Measurements from ENCODE around the gene SPDYE3. TPM values are rescaled to one million over a fixed set of nuclear protein-coding genes. Genes with fewer than 3 reads are reported as not detected.
A peak's percentile ranks its signal among the peaks of the same experiment; 100 is the strongest.
"Not testable (repeated sequence)": the region's sequence is repeated elsewhere in the genome, so short reads cannot be mapped to it uniquely, and the experiment has no call there.

Gene SPDYE3
- total RNA-seq, 4 donors from 2014 or later, result not detected

GRCh38 chr7:100269306-100270045 is 38.0 kb upstream of the SPDYE3 start:
- H3K36me3 ChIP-seq; H3K27ac ChIP-seq (replicated peaks in 1 of 4); intact Hi-C loops (cut with DNase I); DNase-seq (ENCODE audit: extremely low spot score); H3K9me3 ChIP-seq; H3K27me3 ChIP-seq: not testable (repeated sequence)
- H3K4me3 ChIP-seq, result peak overlapping the region in 3 of 4 donors; percentile 12 to 38 (median 14)
- peaks cover 16 to 49% (median 42%) of the 10 kb centered on the region in 4 donors for H3K4me1 ChIP-seq
- 68% methylated on average over 9 of the region's 14 CpGs for WGBS

- 25% methylated on average over 13 of the region's 23 CpGs for WGBS
- H3K27me3 ChIP-seq; H3K9me3 ChIP-seq; intact Hi-C loops (cut with DNase I); H3K36me3 ChIP-seq; DNase-seq (ENCODE audit: extremely low spot score): not testable (repeated sequence)
- peaks cover 16 to 48% (median 40%) of the 10 kb centered on the region in 4 donors for H3K4me1 ChIP-seq
- peak overlapping the region; percentile 70 to 98 (median 80) for H3K4me3 ChIP-seq
- H3K27ac ChIP-seq (replicated peaks in 1 of 4), result peak overlapping the region in 3 of 4 donors; percentile 48 to 75 (median 75)
Measured at GRCh38 chr7:100270046-100270918, 37.2 kb upstream of the SPDYE3 start.

- H3K9me3 ChIP-seq; H3K27me3 ChIP-seq; intact Hi-C loops (cut with DNase I); H3K36me3 ChIP-seq; DNase-seq (ENCODE audit: extremely low spot score): not testable (repeated sequence)
- WGBS, result 2% methylated on average over 21 of the region's 29 CpGs
- Histone ChIP-seq H3K27ac (replicated peaks in 1 of 4) (peak overlapping the region; percentile 75 to 80 (median 78)), H3K4me3 (peak overlapping the region; percentile 70 to 98 (median 80)), H3K4me1 (peaks cover 9 to 44% (median 32%) of the 10 kb centered on the region in 4 donors)
Measured at GRCh38 chr7:100270941-100271593, 36.4 kb upstream of the SPDYE3 start.

DNA sequence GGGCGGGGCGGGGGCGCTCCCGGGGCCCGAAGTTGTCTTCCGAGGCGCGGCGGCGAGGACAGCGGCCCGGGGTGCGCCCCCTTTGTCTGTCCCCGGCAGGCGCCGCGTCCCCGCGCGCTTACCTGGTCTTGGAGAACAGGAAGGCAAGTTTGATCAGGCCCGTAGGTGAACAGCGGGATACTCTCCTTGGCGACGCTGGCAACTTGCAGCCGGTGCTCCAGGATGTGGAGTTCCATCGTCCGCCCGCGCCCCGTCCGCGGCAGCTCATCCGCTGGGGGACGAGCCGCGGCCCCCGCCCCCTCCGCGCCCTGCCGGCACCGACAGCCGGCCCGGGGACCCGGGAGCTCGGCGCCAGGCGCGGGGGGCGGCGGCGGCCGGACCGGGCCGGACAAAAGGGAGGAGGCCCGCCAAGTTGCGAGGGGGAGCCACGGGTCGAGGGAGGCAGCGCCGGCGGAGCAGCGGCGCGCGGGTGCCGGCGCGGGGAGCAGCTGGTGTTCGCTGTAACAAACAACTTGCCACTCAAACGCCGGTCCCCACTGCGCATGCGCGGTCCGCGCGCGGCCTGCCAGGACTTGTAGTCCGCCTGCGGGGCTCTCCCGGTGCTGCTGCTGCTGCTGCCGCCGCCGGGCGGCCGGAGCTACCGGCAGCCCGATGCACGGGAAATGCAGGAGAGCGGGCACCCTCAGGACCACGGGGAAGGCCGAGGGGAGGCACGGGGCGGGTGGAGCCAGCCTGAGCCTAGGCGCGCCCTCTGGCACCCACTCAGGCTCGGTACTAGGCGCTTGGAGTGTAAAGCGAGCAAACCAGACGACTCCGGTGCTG is 35.6 kb upstream of the SPDYE3 start:
- peak; percentile 100 for DNase-seq (ENCODE audit: extremely low spot score)
- TF ChIP-seq POLR2A (IDR thresholded peaks at IDR 0.05; ENCODE audit: low read depth) (no peak), POLR2AphosphoS5 (IDR thresholded peaks at IDR 0.05) (peak; percentile 62 to 74), CTCF (IDR thresholded peaks at IDR 0.05) (peak; percentile 35 to 54 (median 37))
- H3K4me3 ChIP-seq, result peak overlapping the region; percentile 70 to 98 (median 80)
- H3K9me3 ChIP-seq, result no peaks in the 10 kb centered on the region
- H3K36me3 ChIP-seq, result no peaks in the 10 kb centered on the region
- H3K4me1 ChIP-seq, result peaks cover 4 to 35% (median 26%) of the 10 kb centered on the region in 4 donors
- under 1% methylated on average over 31 of the region's 101 CpGs for WGBS
- H3K27ac ChIP-seq (replicated peaks in 1 of 4), result peak overlapping the region; percentile 75 to 80 (median 78)
- no peaks in the 10 kb centered on the region for H3K27me3 ChIP-seq
- intact Hi-C loops (cut with DNase I), result no loop called here

GRCh38 chr7:100272538-100272902 is 35.0 kb upstream of the SPDYE3 start:
- peak overlapping the region; percentile 70 to 98 (median 80) for H3K4me3 ChIP-seq
- H3K9me3 ChIP-seq; H3K27me3 ChIP-seq; DNase-seq (ENCODE audit: extremely low spot score); intact Hi-C loops (cut with DNase I); H3K36me3 ChIP-seq: not testable (repeated sequence)
- H3K4me1 ChIP-seq, result peaks cover 4 to 33% (median 26%) of the 10 kb centered on the region in 4 donors
- H3K27ac ChIP-seq (replicated peaks in 1 of 4), result peak overlapping the region; percentile 75 to 80 (median 78)
- 40% methylated on average over 11 of the region's 11 CpGs for WGBS

GRCh38 chr7:100275120-100275519 is 32.4 kb upstream of the SPDYE3 start:
- WGBS, result 89% methylated on average over 1 of the region's 1 CpG
- H3K27ac ChIP-seq (replicated peaks in 1 of 4), result no peak overlapping the region
- DNase-seq (ENCODE audit: extremely low spot score), result no peak
- no peak overlapping the region for H3K4me3 ChIP-seq
- no peaks in the 10 kb centered on the region for H3K9me3 ChIP-seq
- no peaks in the 10 kb centered on the region for H3K36me3 ChIP-seq
- no peaks in the 10 kb centered on the region for H3K27me3 ChIP-seq
- TF ChIP-seq POLR2A (IDR thresholded peaks at IDR 0.05; ENCODE audit: low read depth), result no peak
- no peak for TF ChIP-seq CTCF (IDR thresholded peaks at IDR 0.05)
- no peak for TF ChIP-seq POLR2AphosphoS5 (IDR thresholded peaks at IDR 0.05)
- TF ChIP-seq EP300 (IDR thresholded peaks at IDR 0.05), result no peak
- intact Hi-C loops (cut with DNase I), result no loop called here
- peaks cover 4 to 20% (median 16%) of the 10 kb centered on the region in 4 donors for H3K4me1 ChIP-seq

DNA sequence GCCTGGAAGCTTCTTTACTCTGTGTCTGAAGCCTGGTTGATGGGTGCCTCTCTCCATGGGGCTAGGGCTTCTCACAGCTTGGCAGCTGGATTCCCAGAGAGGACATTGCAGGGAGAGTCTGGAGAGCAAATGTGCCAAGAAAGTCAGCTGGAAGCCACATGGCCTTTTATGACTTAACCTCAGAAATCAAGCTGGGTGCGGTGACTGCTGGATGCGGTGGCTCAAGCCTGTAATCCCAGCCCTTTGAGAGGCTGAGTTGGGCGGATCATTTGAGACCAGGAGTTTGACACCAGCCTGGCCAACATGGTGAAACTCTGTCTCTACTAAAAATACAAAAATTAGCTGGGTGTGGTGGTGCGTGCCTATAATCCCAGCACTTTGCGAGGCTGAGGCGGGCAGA is 31.4 kb upstream of the SPDYE3 start:
- WGBS, result 94% methylated on average over 5 of the region's 6 CpGs
- intact Hi-C loops (cut with DNase I); DNase-seq (ENCODE audit: extremely low spot score); H3K4me3 ChIP-seq; H3K9me3 ChIP-seq; H3K27ac ChIP-seq (replicated peaks in 1 of 4); H3K36me3 ChIP-seq; H3K27me3 ChIP-seq: not testable (repeated sequence)
- peaks cover 4 to 11% (median 8%) of the 10 kb centered on the region in 4 donors for H3K4me1 ChIP-seq

DNA sequence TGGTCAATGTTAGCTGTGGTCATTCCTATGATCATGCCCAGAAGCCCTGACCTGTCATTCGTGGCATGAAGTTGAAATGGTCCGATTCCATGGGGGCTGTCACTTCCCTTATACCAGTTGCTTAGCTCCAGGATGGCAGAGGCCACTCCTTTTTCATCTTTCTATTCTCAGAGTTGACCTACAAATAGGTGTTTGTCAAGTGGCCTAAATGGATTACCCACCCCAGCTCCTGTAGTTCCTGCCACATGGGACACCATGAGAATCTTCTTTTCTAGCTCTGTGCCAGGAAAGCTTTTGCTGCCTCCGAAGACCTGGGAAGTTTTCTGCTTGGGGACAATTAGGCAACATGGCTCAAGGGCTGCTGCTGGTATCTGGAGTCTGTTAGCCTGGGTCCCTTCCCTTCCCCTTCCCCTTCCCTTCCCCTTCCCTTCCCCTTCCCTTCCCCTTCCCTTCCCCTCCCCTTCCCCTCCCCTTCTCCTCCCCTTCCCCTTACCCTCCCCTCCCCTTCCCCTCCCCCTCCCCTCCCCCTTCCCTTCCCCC is 25.4 kb upstream of the SPDYE3 start:
- intact Hi-C loops (cut with DNase I); H3K4me3 ChIP-seq: not testable (repeated sequence)

GRCh38 chr7:100283147-100283546 is 24.4 kb upstream of the SPDYE3 start:
- H3K27me3 ChIP-seq; H3K4me1 ChIP-seq; DNase-seq (ENCODE audit: extremely low spot score); H3K36me3 ChIP-seq; H3K9me3 ChIP-seq; intact Hi-C loops (cut with DNase I); H3K27ac ChIP-seq (replicated peaks in 1 of 4); H3K4me3 ChIP-seq: not testable (repeated sequence)
- WGBS, result 88% methylated on average over 6 of the region's 8 CpGs

More for the DNA sequence above, 25.4 kb upstream of the SPDYE3 start:
- H3K9me3 ChIP-seq; H3K4me1 ChIP-seq; H3K27me3 ChIP-seq; H3K27ac ChIP-seq (replicated peaks in 1 of 4); H3K36me3 ChIP-seq; DNase-seq (ENCODE audit: extremely low spot score): not testable (repeated sequence)
- WGBS, result 81% methylated on average over 3 of the region's 3 CpGs

Measured in esophagus muscularis mucosa (tissue), 4 donors.